B cell (primary cell): Measurements from ENCODE around the gene IDI2. TPM values are rescaled to one million over a fixed set of nuclear protein-coding genes. Genes with fewer than 3 reads are reported as not detected.

Experiments
- ATAC-seq: fragments of 200-7000 bp; cut with Tn5 transposase; one replicate; pipeline ENCODE4 v1.10.0; 2021; ENCODE audit warnings: low read depth, mild to moderate bottlenecking, moderate number of reproducible peaks, moderate library complexity
- CTCF ChIA-PET: fragments of 350-600 bp; sonication (Branson Sonifier 250); formaldehyde crosslinking; loops from one replicate; lab custom pipeline; 2021; ENCODE audit warnings: antibody characterized with exemption, inconsistent platforms; lab: Charles Lee
- POLR2A ChIA-PET: fragments of 350-600 bp; sonication (Branson Sonifier 250); formaldehyde crosslinking; loops from one replicate; lab custom pipeline; 2021; ENCODE audit warnings: antibody characterized with exemption; lab: Charles Lee
- DNase-seq: peaks from one replicate; pipeline ENCODE4 v3.0.0; 2013
- H2AFZ ChIP-seq: 2 replicates; pipeline ENCODE4 v1.6.1; 2012; ENCODE audit warnings: mild to moderate bottlenecking, low read depth, low read length; ENCODE audit not compliant: insufficient read depth, poor library complexity, severe bottlenecking
- H3K27ac ChIP-seq, 2 donors: 1 replicate in 1 of 2; 2 replicates in 1 of 2; pipeline ENCODE4 v1.5.1; 2012 to 2013; ENCODE audit warnings: low read length in 2 of 2, mild to moderate bottlenecking in 2 of 2, moderate library complexity in 1 of 2
- H3K27me3 ChIP-seq, 4 experiments: fragments of 200-600 bp in 1 of 4; sonication (generic) in 1 of 4; replicated peaks in 1 of 4; 1 replicate in 2 of 4; 2 replicates in 2 of 4; pipeline versions ENCODE4 v1.6.1 to v1.7.0; 2013 to 2016; ENCODE audit warnings: low read length in 3 of 4, mild to moderate bottlenecking in 2 of 4, mixed read lengths in 1 of 4, moderate library complexity in 1 of 4; ENCODE audit not compliant: insufficient read depth in 4 of 4, control insufficient read depth in 3 of 4; ENCODE audit errors: control extremely low read depth in 1 of 4
- H3K36me3 ChIP-seq, 2 experiments: replicated peaks in 1 of 2; 1 replicate in 1 of 2; 2 replicates in 1 of 2; pipeline versions ENCODE4 v1.6.1 to v1.7.1; 2013; ENCODE audit warnings: low read length in 1 of 2; ENCODE audit not compliant: insufficient read depth in 2 of 2, control insufficient read depth in 1 of 2; ENCODE audit errors: control extremely low read depth in 1 of 2, extremely low read depth in 1 of 2
- H3K4me1 ChIP-seq, 2 donors: fragments of 200-600 bp in 1 of 2; sonication (generic) in 1 of 2; 1 replicate in 1 of 2; 2 replicates in 1 of 2; pipeline versions ENCODE4 v1.5.1 to v1.6.1; 2013 to 2017; ENCODE audit warnings: low read length in 2 of 2; ENCODE audit not compliant: control insufficient read depth in 2 of 2, insufficient read depth in 2 of 2
- H3K4me2 ChIP-seq: replicated peaks from 2 replicates; pipeline ENCODE3; 2012; ENCODE audit warnings: mild to moderate bottlenecking, low read depth, low read length; ENCODE audit not compliant: poor library complexity, severe bottlenecking
- H3K4me3 ChIP-seq, 5 experiments: fragments of 200-600 bp in 1 of 5; sonication (generic) in 1 of 5; 1 replicate in 3 of 5; 2 replicates in 2 of 5; pipeline versions ENCODE4 v1.5.1 to v1.7.0; 2011 to 2016; ENCODE audit warnings: low read length in 4 of 5, mild to moderate bottlenecking in 4 of 5, low read depth in 2 of 5, control low read depth in 1 of 5, moderate library complexity in 1 of 5; ENCODE audit not compliant: insufficient read depth in 1 of 5; ENCODE audit errors: control extremely low read depth in 1 of 5, extremely low read depth in 1 of 5
- H3K79me2 ChIP-seq: fragments of 200-600 bp; sonication (generic); one replicate; pipeline ENCODE4 v1.6.0; 2016; ENCODE audit warnings: low read length; ENCODE audit not compliant: control insufficient read depth, insufficient read depth
- H3K9ac ChIP-seq: fragments of 200-600 bp; sonication (generic); 2 replicates; pipeline ENCODE4 v1.6.1; 2017; ENCODE audit warnings: mild to moderate bottlenecking, low read length, moderate library complexity
- H3K9me3 ChIP-seq, 3 donors: one replicate each; pipeline versions ENCODE4 v1.6.1 to v1.7.1; 2013; ENCODE audit warnings: low read length in 2 of 3; ENCODE audit not compliant: control insufficient read depth in 2 of 3, insufficient read depth in 1 of 3; ENCODE audit errors: control extremely low read depth in 1 of 3
- H4K20me1 ChIP-seq: 2 replicates; pipeline ENCODE4 v1.6.0; 2012; ENCODE audit warnings: mild to moderate bottlenecking, low read length; ENCODE audit not compliant: insufficient read depth, control insufficient read depth, poor library complexity, severe bottlenecking
- H3K27ac Mint-ChIP-seq: one replicate; pipeline ENCODE4 v1.8.0; 2021; ENCODE audit warnings: mixed read lengths
- H3K27me3 Mint-ChIP-seq: one replicate; pipeline ENCODE4 v1.8.0; 2021; ENCODE audit warnings: mixed read lengths
- H3K4me1 Mint-ChIP-seq: one replicate; pipeline ENCODE4 v1.8.0; 2021; ENCODE audit warnings: mixed read lengths
- H3K4me3 Mint-ChIP-seq: one replicate; pipeline ENCODE4 v1.8.0; 2021; ENCODE audit warnings: mixed read lengths
- H3K9me3 Mint-ChIP-seq: one replicate; pipeline ENCODE4 v1.8.0; 2022; ENCODE audit warnings: mixed read lengths; ENCODE audit not compliant: insufficient read depth
- EZH2 ChIP-seq: IDR thresholded peaks from 2 replicates; pipeline ENCODE4 v1.6.1; 2012; ENCODE audit warnings: borderline replicate concordance, low read depth, mild to moderate bottlenecking, moderate library complexity, low read length; ENCODE audit not compliant: insufficient read depth, poor library complexity, severe bottlenecking
- WGBS: methylation state at CpG from one replicate; pipeline ENCODE4 v1.1.5; 2013; ENCODE audit warnings: missing lambda C conversion rate; ENCODE audit not compliant: insufficient coverage; 5-methylcytosine and 5-hydroxymethylcytosine counted together
- intact Hi-C: fragments of 100-400 bp; cut with micrococcal nuclease; formaldehyde crosslinking; loops from one replicate; pipeline ENCODE4 v1.10.0; 2022
- polyA minus RNA-seq: library from RNA; depleted of rRNA, polyadenylated mRNA; stranded (reverse); fragments of >200 nt; gene quantifications from 2 replicates; pipeline ENCODE4 v1.2.3, GENCODE V29; 2012
- polyA plus RNA-seq: library from polyadenylated mRNA; depleted of rRNA; stranded (reverse); fragments of >200 nt; gene quantifications from 2 replicates; pipeline ENCODE4 v1.2.3, GENCODE V29; 2012
- total RNA-seq, 2 donors: library from RNA; stranded (reverse); fragments of 120-200 nt in 1 of 2; gene quantifications; 1 replicate in 1 of 2; 2 replicates in 1 of 2; pipeline versions ENCODE4 v1.2.3 to v1.2.4, GENCODE V29; 2013 to 2022
- TF ChIP-seq, protein P1 (sequence below): fragments of 200-600 bp; IDR thresholded peaks from one replicate; pipeline ENCODE4 v1.8.0; 2022; ENCODE audit warnings: antibody characterized with exemption, mild to moderate bottlenecking

IDI2 gene
- total RNA-seq (not detected in 2 replicates), polyA plus RNA-seq (not detected in 2 replicates), polyA minus RNA-seq (not detected in 2 replicates)
- total RNA-seq (2013), result not detected

GRCh38 chr10:1025683-1026082, at the start of gene IDI2:
Gene IDI2, minus strand, starts transcription at chr10:1025859. Its CDS starts 1,136 bp downstream, at chr10:1024723.
- no peak within 1 kb of the TSS for H3K4me2 ChIP-seq
- no peak within 1 kb of the TSS for H3K9ac ChIP-seq
- Mint-ChIP-seq H3K4me3 (no peak within 1 kb of the TSS), H3K9me3 (no peaks in the 10 kb centered on the region), H3K4me1 (no peaks in the 10 kb centered on the region), H3K27ac (no peak within 1 kb of the TSS), H3K27me3 (no peaks in the 10 kb centered on the region)
- H3K4me3 ChIP-seq, result no peak within 1 kb of the TSS
- intact Hi-C loops, result no loop called here
- H3K9me3 ChIP-seq, result no peaks in the 10 kb centered on the region
- no peaks in the 10 kb centered on the region for H3K4me1 ChIP-seq
- DNase-seq (no peak), ATAC-seq (no peak)
- H2AFZ ChIP-seq, result no peak within 1 kb of the TSS
- no peaks in the 10 kb centered on the region for H3K27me3 ChIP-seq
- POLR2A ChIA-PET, result no interaction called here
- TF ChIP-seq, protein P1, sequence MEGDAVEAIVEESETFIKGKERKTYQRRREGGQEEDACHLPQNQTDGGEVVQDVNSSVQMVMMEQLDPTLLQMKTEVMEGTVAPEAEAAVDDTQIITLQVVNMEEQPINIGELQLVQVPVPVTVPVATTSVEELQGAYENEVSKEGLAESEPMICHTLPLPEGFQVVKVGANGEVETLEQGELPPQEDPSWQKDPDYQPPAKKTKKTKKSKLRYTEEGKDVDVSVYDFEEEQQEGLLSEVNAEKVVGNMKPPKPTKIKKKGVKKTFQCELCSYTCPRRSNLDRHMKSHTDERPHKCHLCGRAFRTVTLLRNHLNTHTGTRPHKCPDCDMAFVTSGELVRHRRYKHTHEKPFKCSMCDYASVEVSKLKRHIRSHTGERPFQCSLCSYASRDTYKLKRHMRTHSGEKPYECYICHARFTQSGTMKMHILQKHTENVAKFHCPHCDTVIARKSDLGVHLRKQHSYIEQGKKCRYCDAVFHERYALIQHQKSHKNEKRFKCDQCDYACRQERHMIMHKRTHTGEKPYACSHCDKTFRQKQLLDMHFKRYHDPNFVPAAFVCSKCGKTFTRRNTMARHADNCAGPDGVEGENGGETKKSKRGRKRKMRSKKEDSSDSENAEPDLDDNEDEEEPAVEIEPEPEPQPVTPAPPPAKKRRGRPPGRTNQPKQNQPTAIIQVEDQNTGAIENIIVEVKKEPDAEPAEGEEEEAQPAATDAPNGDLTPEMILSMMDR, result no peak
- no peak for TF ChIP-seq EZH2
- H3K79me2 ChIP-seq, result no peaks in the 10 kb centered on the region
- no peaks in the 10 kb centered on the region for H4K20me1 ChIP-seq
- WGBS, result no CpG with 5 or more reads among the region's 1 CpG
- CTCF ChIA-PET, result no interaction called here
- H3K27ac ChIP-seq, result no peak within 1 kb of the TSS
- H3K36me3 ChIP-seq, result no peaks in the 10 kb centered on the region

- Histone ChIP-seq H3K4me1 (no peaks in the 10 kb centered on the region), H3K9me3 (no peaks in the 10 kb centered on the region), H3K36me3 (peaks cover 0 to 45% of the 10 kb centered on the region in 2 experiments), H3K79me2 (peaks cover 40% of the 10 kb centered on the region), H4K20me1 (peaks cover 42% of the 10 kb centered on the region), H3K27ac (no peak overlapping the region), H3K9ac (no peak overlapping the region), H2AFZ (no peak overlapping the region), H3K4me3 (no peak overlapping the region), H3K4me2 (no peak overlapping the region), H3K27me3 (no peaks in the 10 kb centered on the region)
- Mint-ChIP-seq H3K27me3 (no peaks in the 10 kb centered on the region), H3K4me3 (no peak overlapping the region), H3K9me3 (no peaks in the 10 kb centered on the region), H3K27ac (no peak overlapping the region), H3K4me1 (no peaks in the 10 kb centered on the region)
- DNase-seq (no peak), ATAC-seq (no peak)
- ChIA-PET POLR2A (no interaction called here), CTCF (interaction anchor here (1.1 kb wide), 1 partner anchor 564 kb away, joined by 3 read pairs; no protein-coding TSS in a partner anchor)
- TF ChIP-seq EZH2, result no peak
- TF ChIP-seq, protein P1, result peak; percentile 35
- 93% methylated on average over 18 of the region's 18 CpGs for WGBS
- intact Hi-C loops, result no loop called here
These were observed 49.2 kb upstream of the IDI2 start for GRCh38 chr10:1074748-1075308.
